ENCODE results near the gene TMED5. TPM values are rescaled to one million over a fixed set of nuclear protein-coding genes. Genes with fewer than 3 reads are reported as not detected.

The TMED5 gene
- total RNA-seq, 2 experiments from 2014 or later = 46.6 to 49.4 TPM

GRCh38 chr1:93143136-93143535 is 37.1 kb downstream of the TMED5 start:
- H3K4me3 Mint-ChIP-seq = no peak overlapping the region
- DNase-seq (no peak), ATAC-seq (no peak)
- no peaks in the 10 kb centered on the region for H3K27me3 Mint-ChIP-seq (ENCODE audit: low read depth)
- no peak overlapping the region for H3K27ac Mint-ChIP-seq
- peaks cover 3% of the 10 kb centered on the region for H3K4me1 Mint-ChIP-seq (ENCODE audit: low read depth)
- H3K36me3 Mint-ChIP-seq (ENCODE audit: low read depth) = peaks cover 27% of the 10 kb centered on the region
- no peaks in the 10 kb centered on the region for H3K9me3 Mint-ChIP-seq (ENCODE audit: insufficient read depth)
- ChIA-PET POLR2A (no interaction called here), CTCF (no interaction called here)

- POLR2A ChIA-PET = no interaction called here
- DNase-seq (no peak), ATAC-seq (no peak)
- Mint-ChIP-seq H3K4me1 (ENCODE audit: low read depth) (peaks cover 3% of the 10 kb centered on the region), H3K4me3 (no peak overlapping the region), H3K27me3 (ENCODE audit: low read depth) (no peaks in the 10 kb centered on the region), H3K36me3 (ENCODE audit: low read depth) (peaks cover 21% of the 10 kb centered on the region), H3K27ac (no peak overlapping the region), H3K9me3 (ENCODE audit: insufficient read depth) (no peaks in the 10 kb centered on the region)
- CTCF ChIA-PET = no interaction called here
Measured at GRCh38 chr1:93142161-93142560, 38.1 kb downstream of the TMED5 start.

GRCh38 chr1:93140106-93140505 is 40.1 kb downstream of the TMED5 start:
- Mint-ChIP-seq H3K4me3 (no peak overlapping the region), H3K9me3 (ENCODE audit: insufficient read depth) (no peaks in the 10 kb centered on the region), H3K27ac (no peak overlapping the region), H3K27me3 (ENCODE audit: low read depth) (no peaks in the 10 kb centered on the region), H3K36me3 (ENCODE audit: low read depth) (peaks cover 31% of the 10 kb centered on the region), H3K4me1 (ENCODE audit: low read depth) (peaks cover 3% of the 10 kb centered on the region)
- ChIA-PET POLR2A (no interaction called here), CTCF (interaction anchor here (0.6 kb wide), 1 partner anchor 47 kb away, joined by 3 read pairs; no protein-coding TSS in a partner anchor)
- DNase-seq (no peak), ATAC-seq (no peak)

GRCh38 chr1:93137604-93138292 is 42.5 kb downstream of the TMED5 start:
- H3K27me3 Mint-ChIP-seq (ENCODE audit: low read depth) = no peaks in the 10 kb centered on the region
- H3K9me3 Mint-ChIP-seq (ENCODE audit: insufficient read depth) = no peaks in the 10 kb centered on the region
- peaks cover 3% of the 10 kb centered on the region for H3K4me1 Mint-ChIP-seq (ENCODE audit: low read depth)
- ChIA-PET CTCF (no interaction called here), POLR2A (no interaction called here)
- H3K27ac Mint-ChIP-seq = no peak overlapping the region
- no peak for ATAC-seq
- DNase-seq = no peak
- peaks cover 37% of the 10 kb centered on the region for H3K36me3 Mint-ChIP-seq (ENCODE audit: low read depth)
- no peak overlapping the region for H3K4me3 Mint-ChIP-seq

- Mint-ChIP-seq H3K36me3 (ENCODE audit: low read depth) (peaks cover 29% of the 10 kb centered on the region), H3K27ac (no peak overlapping the region), H3K9me3 (ENCODE audit: insufficient read depth) (no peaks in the 10 kb centered on the region), H3K27me3 (ENCODE audit: low read depth) (no peaks in the 10 kb centered on the region), H3K4me1 (ENCODE audit: low read depth) (no peaks in the 10 kb centered on the region), H3K4me3 (no peak overlapping the region)
- POLR2A ChIA-PET = interaction anchor here (0.6 to 1.2 kb wide), 2 partner anchors 45 to 58 kb away, joined by 3 read pairs; partner anchors contain the start of gene MTF2
- CTCF ChIA-PET = interaction anchor here (1.5 kb wide), 1 partner anchor 115 kb away, joined by 3 read pairs; no protein-coding TSS in a partner anchor
- ATAC-seq (no peak), DNase-seq (no peak)
Measured at GRCh38 chr1:93136445-93136844, 43.8 kb downstream of the TMED5 start.

- Mint-ChIP-seq H3K27ac (no peak overlapping the region), H3K4me1 (ENCODE audit: low read depth) (no peaks in the 10 kb centered on the region), H3K27me3 (ENCODE audit: low read depth) (no peaks in the 10 kb centered on the region), H3K4me3 (no peak overlapping the region), H3K9me3 (ENCODE audit: insufficient read depth) (no peaks in the 10 kb centered on the region), H3K36me3 (ENCODE audit: low read depth) (peaks cover 22% of the 10 kb centered on the region)
- ATAC-seq = no peak
- DNase-seq = no peak
- ChIA-PET CTCF (interaction anchor here (1.2 to 1.5 kb wide), 2 partner anchors 12 kb away, joined by 4 to 6 read pairs; no protein-coding TSS in a partner anchor), POLR2A (interaction anchor here (0.8 kb wide), 1 partner anchor 170 kb away, joined by 3 read pairs; no protein-coding TSS in a partner anchor)
Measured at GRCh38 chr1:93132638-93133037, 47.6 kb downstream of the TMED5 start.

GRCh38 chr1:93129507-93130099 is 50.6 kb downstream of the TMED5 start:
- ChIA-PET CTCF (no interaction called here), POLR2A (no interaction called here)
- no peak overlapping the region for H3K4me3 Mint-ChIP-seq
- DNase-seq = no peak
- no peak overlapping the region for H3K27ac Mint-ChIP-seq
- H3K9me3 Mint-ChIP-seq (ENCODE audit: insufficient read depth) = no peaks in the 10 kb centered on the region
- peaks cover 23% of the 10 kb centered on the region for H3K36me3 Mint-ChIP-seq (ENCODE audit: low read depth)
- no peak for ATAC-seq
- no peaks in the 10 kb centered on the region for H3K27me3 Mint-ChIP-seq (ENCODE audit: low read depth)
- H3K4me1 Mint-ChIP-seq (ENCODE audit: low read depth) = no peaks in the 10 kb centered on the region

GRCh38 chr1:93124556-93125355 is 55.5 kb downstream of the TMED5 start:
- H3K36me3 Mint-ChIP-seq (ENCODE audit: low read depth) = peaks cover 32% of the 10 kb centered on the region
- H3K27me3 Mint-ChIP-seq (ENCODE audit: low read depth) = no peaks in the 10 kb centered on the region
- H3K4me1 Mint-ChIP-seq (ENCODE audit: low read depth) = peaks cover 3% of the 10 kb centered on the region
- peak overlapping the region; percentile 13 for H3K27ac Mint-ChIP-seq
- H3K4me3 Mint-ChIP-seq = no peak overlapping the region
- ChIA-PET POLR2A (no interaction called here), CTCF (interaction anchor here (1.0 to 1.7 kb wide), 2 partner anchors 45 to 266 kb away, joined by 3 to 4 read pairs; no protein-coding TSS in a partner anchor)
- ATAC-seq (no peak), DNase-seq (no peak)
- H3K9me3 Mint-ChIP-seq (ENCODE audit: insufficient read depth) = no peaks in the 10 kb centered on the region

GRCh38 chr1:93123201-93123783 is 56.9 kb downstream of the TMED5 start:
- no peaks in the 10 kb centered on the region for H3K9me3 Mint-ChIP-seq (ENCODE audit: insufficient read depth)
- DNase-seq (no peak), ATAC-seq (no peak)
- peaks cover 3% of the 10 kb centered on the region for H3K4me1 Mint-ChIP-seq (ENCODE audit: low read depth)
- no peak overlapping the region for H3K27ac Mint-ChIP-seq
- H3K36me3 Mint-ChIP-seq (ENCODE audit: low read depth) = peaks cover 35% of the 10 kb centered on the region
- CTCF ChIA-PET = interaction anchor here (1.7 kb wide), 1 partner anchor 43 kb away, joined by 4 read pairs; no protein-coding TSS in a partner anchor
- no peaks in the 10 kb centered on the region for H3K27me3 Mint-ChIP-seq (ENCODE audit: low read depth)
- no peak overlapping the region for H3K4me3 Mint-ChIP-seq
- POLR2A ChIA-PET = no interaction called here

GRCh38 chr1:93120614-93121013 is 59.6 kb downstream of the TMED5 start:
- Mint-ChIP-seq H3K36me3 (ENCODE audit: low read depth) (peaks cover 43% of the 10 kb centered on the region), H3K27ac (no peak overlapping the region), H3K4me1 (ENCODE audit: low read depth) (peaks cover 3% of the 10 kb centered on the region), H3K4me3 (no peak overlapping the region), H3K27me3 (ENCODE audit: low read depth) (no peaks in the 10 kb centered on the region), H3K9me3 (ENCODE audit: insufficient read depth) (no peaks in the 10 kb centered on the region)
- no peak for DNase-seq
- ATAC-seq = no peak
- ChIA-PET CTCF (interaction anchor here (2.0 to 2.4 kb wide), 2 partner anchors 12 to 40 kb away, joined by 6 read pairs; no protein-coding TSS in a partner anchor), POLR2A (no interaction called here)

- DNase-seq = no peak
- Mint-ChIP-seq H3K27ac (no peak overlapping the region), H3K4me3 (no peak overlapping the region), H3K36me3 (ENCODE audit: low read depth) (peaks cover 43% of the 10 kb centered on the region), H3K27me3 (ENCODE audit: low read depth) (no peaks in the 10 kb centered on the region), H3K4me1 (ENCODE audit: low read depth) (peaks cover 13% of the 10 kb centered on the region), H3K9me3 (ENCODE audit: insufficient read depth) (no peaks in the 10 kb centered on the region)
- CTCF ChIA-PET = interaction anchor here (0.9 kb wide), 1 partner anchor 91 kb away, joined by 3 read pairs; no protein-coding TSS in a partner anchor
- no peak for ATAC-seq
- POLR2A ChIA-PET = no interaction called here
Measured at GRCh38 chr1:93114391-93114790, 65.8 kb downstream of the TMED5 start.
